Right ventricle myocardium superior (tissue), 1 donor: Measurements from ENCODE around the gene MYO9A. TPM values are rescaled to one million over a fixed set of nuclear protein-coding genes. Genes with fewer than 3 reads are reported as not detected.
"Not testable (repeated sequence)": the region's sequence is repeated elsewhere in the genome, so short reads cannot be mapped to it uniquely, and the experiment has no call there.

Experiments
- ATAC-seq: fragments of 200-7000 bp; cut with Tn5 transposase; one replicate; pipeline ENCODE4 v1.9.1; 2020; ENCODE audit warnings: mild to moderate bottlenecking; ENCODE audit not compliant: poor library complexity
- DNase-seq: peaks from one replicate; pipeline ENCODE4 v3.0.0-alpha.2; 2020
- intact Hi-C: fragments of 100-400 bp; cut with DNase I; formaldehyde crosslinking; loops from one replicate; pipeline ENCODE4 v1.11.2; 2022
- total RNA-seq: library from RNA; stranded (reverse); fragmentation: NEBNext Ultra II Directional; extraction: Animal tissue kit (Norgen Biotek cat#: 25700); gene quantifications from one replicate; pipeline ENCODE4 v1.2.1, GENCODE V29; 2021
- donor health status: DM: no; HTN: yes; CAD: no; lungs with severe emphysema.

MYO9A gene
- total RNA-seq, 1 donor from 2014 or later = 32.7 TPM

- ATAC-seq = no peak
- DNase-seq = no peak
- intact Hi-C loops = no loop called here
These were observed 11.9 kb downstream of the MYO9A start for GRCh38 chr15:72106068-72106467.

DNA sequence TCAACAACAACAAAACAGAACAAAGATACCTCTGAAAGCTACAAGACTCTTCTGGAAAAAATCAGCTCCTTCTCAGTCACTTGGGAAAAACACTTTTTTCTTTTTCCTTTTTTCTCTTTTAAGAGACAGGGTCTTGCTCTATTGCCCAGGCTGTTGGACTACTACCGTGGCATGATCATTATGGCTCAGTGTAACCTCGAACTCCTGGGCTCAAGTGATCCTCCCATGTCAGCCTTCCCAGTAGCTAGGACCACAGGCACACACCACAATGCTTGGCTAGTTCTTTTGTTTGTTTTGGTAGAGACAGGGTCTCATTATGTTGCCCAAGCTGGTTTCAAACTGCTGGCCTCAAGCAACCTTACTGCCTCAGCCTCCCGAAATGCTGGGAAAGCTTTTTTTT is 12.8 kb downstream of the MYO9A start:
- no peak for DNase-seq
- intact Hi-C loops = no loop called here
- no peak for ATAC-seq

- ATAC-seq, DNase-seq, intact Hi-C loops: not testable (repeated sequence)
These were observed 17.4 kb downstream of the MYO9A start for GRCh38 chr15:72100551-72100950.

- ATAC-seq (no peak), DNase-seq (no peak)
- intact Hi-C loops = no loop called here
These were observed 18.8 kb downstream of the MYO9A start for GRCh38 chr15:72099155-72099554.

DNA sequence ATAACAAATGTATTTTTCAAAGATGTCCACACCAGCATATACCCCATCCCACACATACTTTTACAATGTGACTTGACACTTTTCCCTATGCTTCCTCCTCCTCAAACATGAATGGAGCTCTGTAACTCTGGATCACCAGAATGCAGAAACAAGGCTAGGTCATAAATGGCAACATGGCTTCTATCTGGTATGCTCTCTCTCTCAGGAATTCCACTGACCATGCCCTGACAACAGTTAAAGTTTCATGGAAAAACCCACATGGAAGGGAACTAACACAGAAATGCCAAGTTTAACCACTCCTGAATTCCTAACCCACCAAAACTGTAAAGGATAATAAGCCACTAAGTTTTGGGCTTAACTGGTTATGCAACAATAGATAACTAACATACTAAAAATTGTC is 19.9 kb downstream of the MYO9A start:
- no peak for DNase-seq
- intact Hi-C loops = no loop called here
- no peak for ATAC-seq

GRCh38 chr15:72096796-72097195 is 21.2 kb downstream of the MYO9A start:
- DNase-seq (no peak), ATAC-seq (no peak)
- intact Hi-C loops = no loop called here

DNA sequence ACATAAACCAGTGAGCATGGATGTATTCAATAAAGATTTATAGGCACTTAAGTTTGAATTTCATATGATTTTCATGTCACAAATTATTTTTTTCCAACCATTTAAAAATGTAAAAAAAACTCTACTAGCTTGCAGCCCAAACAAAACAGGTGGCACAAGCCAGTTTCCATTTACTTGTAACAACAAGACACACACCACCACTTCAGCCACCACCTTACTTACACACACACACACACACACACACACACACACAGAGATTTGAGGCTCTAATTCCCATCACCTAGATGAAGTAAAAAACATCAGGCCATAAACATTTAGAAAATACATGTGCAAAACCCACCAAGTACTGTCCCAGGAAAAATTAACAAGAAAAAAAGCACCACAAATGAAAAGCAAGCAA is 25.3 kb downstream of the MYO9A start:
- intact Hi-C loops = no loop called here
- DNase-seq = no peak
- ATAC-seq = no peak

DNA sequence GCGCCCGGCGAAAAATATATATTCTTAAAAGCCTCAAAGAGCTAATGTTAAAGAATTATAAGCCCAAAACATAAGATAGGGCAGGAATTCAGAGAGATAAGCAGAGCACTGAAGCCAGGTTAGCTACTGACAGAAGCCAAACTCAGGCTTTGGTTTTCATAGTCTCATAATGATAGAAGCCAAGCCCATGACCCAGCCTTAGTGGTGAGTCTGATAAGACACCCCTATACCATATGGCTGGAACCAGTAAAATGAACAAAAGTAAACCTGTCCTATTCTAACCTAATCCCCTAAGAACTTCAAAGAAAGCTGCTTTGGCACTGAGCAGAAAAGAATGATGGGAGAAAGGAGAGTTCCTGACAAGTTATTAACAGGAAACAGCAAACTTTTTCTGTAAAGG is 25.9 kb downstream of the MYO9A start:
- no peak for DNase-seq
- intact Hi-C loops = no loop called here
- no peak for ATAC-seq

DNA sequence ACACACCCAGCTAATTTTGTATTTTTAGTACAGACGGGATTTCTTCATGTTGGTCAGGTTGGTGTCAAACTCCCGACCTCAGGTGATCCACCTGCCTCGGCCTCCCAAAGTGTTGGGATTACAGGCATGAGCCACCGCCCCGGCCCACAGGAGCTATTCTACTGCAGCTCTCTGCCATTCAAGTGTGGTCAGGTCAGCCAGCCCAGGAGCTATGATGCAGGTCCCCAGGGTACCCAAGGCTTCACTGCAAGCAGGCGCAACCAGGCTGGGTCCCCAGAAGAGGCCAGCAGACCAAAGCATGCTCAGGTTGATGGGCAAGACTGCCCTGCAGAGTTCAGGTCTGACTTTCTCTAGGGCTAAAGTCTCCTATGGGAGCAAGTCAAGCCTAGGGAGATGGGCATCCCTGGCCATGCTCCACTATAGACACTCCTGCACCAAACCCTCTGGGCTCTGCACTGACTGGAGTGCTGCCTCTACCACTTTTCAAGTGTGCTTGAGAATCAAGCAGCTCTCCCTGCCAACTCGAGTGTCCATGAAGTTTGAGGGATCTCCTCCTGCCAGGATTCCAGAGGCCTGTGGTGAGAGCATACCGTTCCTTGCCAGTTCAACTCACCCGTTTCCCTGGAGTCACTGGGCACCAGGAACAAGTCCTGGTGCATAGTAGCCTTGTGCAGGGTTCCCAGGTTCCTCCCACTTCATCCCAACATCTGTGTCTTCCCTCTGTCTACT is 30.9 kb downstream of the MYO9A start:
- intact Hi-C loops = no loop called here
- ATAC-seq (peak; percentile 45), DNase-seq (no peak)

- DNase-seq = peak; percentile 40
- intact Hi-C loops = no loop called here
- peak; percentile 81 for ATAC-seq
These were observed 31.8 kb downstream of the MYO9A start for GRCh38 chr15:72086010-72086697.

DNA sequence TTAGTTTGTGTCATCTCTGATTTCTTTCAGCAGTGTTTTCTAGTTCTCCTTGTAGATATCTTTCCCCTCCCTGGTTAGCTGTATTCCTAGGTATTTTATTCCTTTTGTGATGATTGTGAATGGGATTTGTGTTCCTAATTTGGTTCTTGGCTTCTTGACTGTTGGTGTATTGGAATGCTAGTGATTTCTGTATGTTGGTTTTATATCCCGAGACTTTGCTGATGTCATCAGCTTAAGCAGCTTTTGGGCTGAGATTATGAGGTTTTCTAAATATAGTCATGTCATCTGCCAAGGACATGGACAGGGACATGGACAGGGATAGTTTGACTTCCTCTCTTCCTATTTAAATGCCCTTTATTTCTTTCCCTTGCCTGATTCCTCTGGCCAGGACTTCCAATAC is 35.8 kb downstream of the MYO9A start:
- intact Hi-C loops = no loop called here
- no peak for ATAC-seq
- no peak for DNase-seq

DNA sequence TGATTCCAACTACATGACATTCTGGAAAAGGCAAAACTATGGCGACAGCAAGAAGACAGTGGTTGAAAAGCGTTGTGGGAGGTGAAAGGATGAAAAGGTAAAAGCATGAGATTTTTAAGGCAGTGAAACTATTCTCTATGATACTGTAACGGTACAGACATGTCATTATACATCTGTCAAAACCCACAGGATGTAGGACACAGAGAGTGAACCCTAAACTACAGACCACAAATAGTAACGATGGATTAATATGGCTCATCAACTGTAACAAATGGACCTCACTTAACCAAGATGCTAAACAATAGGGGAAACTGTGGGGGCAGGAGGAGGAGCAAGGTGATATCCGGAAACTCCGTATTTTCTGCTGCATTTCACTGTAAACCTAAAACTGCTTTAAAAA is 39.1 kb downstream of the MYO9A start:
- intact Hi-C loops = no loop called here
- ATAC-seq (no peak), DNase-seq (no peak)

DNA sequence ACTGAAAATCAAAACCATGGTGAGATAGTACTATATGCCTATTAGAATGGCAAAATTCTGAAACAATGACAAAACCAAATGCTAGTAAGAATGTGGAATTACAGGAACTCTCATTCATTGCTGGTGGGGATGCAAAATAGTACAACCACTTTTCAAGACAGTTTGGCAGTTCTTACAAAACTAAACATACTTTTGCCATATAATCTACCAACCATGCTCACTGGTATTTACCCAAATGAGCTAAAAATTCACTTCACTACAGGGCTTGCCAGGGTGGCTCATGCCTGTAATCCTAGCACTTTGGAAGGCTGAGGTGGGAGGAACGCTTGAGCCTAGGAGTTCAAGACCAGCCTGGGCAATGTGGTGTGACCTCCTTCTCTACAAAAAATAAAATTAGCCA is 40.0 kb downstream of the MYO9A start:
- ATAC-seq (no peak), DNase-seq (no peak)
- intact Hi-C loops = no loop called here

DNA sequence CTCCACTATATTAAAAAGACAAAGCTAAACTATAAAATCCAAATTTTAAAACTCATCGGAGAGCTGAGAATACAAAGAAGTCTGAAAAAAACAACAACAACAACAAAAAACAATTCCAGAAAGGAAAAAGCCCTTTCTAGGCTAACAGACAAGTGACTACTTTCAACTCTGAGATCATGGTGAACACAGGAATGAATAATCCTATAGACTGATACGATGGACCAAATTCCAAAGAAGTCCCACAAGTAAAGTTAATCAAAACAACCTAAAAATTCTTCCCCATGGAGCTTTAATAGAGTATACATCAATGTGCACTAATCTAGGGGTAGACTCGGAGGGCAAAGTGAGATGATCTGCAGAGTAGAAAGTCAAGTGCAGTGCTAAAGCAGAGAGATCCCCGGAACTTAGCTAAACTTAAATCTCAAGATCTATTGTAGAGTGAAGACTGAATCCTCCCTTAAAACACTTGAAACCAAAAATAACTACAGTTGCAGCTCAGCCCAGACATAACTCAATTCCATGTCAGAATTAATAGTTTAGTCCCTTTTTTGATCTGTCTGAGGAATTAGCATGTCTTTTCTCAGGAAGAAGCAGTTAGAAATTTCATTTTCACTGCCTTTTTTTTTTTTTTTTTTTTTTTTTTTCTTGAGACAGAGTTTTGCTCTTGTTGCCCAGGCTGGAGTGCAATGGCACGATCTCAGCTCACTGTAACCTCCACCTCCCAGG is 43.5 kb downstream of the MYO9A start:
- no peak for DNase-seq
- ATAC-seq = no peak
- intact Hi-C loops = no loop called here

DNA sequence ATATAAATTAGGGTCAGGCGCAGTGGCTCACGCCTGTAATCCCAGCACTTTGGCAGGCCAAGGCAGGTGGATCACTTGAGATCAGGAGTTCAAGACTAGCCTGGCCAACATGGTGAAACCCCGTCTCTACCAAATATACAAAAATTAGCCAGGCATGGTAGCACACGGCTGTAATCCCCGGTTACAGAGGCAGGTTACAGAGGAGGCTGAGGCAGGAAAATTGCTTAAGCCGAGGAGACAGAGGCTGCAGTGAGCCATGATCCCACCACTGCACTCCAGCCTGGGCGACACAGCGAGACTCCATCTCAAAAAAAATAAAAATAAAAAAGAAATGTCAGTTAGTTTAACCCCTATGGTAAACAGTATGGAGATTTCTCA is 46.5 kb downstream of the MYO9A start:
- intact Hi-C loops, ATAC-seq, DNase-seq: not testable (repeated sequence)

GRCh38 chr15:72070817-72071447 is 47.0 kb downstream of the MYO9A start:
- intact Hi-C loops = no loop called here
- no peak for DNase-seq
- no peak for ATAC-seq

DNA sequence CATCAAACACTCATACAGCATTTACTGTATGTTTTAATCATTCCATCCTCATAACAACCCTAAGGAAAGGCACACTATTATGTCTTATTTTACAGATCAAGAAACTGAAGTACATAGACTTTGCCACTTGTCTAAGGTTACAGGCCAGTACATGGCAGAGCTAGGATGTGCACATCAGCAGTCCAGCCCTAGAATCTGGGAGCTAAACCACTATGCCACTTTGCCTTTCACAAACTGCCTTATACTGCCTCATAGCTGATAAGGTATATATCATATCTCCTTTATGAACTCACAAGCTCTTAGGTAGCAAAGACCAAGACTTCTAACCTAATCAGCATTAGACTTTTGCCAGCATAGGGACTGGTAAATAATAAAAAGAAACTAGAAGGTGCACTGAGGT is 49.1 kb downstream of the MYO9A start:
- intact Hi-C loops = no loop called here
- ATAC-seq (no peak), DNase-seq (no peak)

GRCh38 chr15:72065801-72066200 is 52.1 kb downstream of the MYO9A start:
- ATAC-seq (no peak), DNase-seq (no peak)
- intact Hi-C loops = no loop called here

DNA sequence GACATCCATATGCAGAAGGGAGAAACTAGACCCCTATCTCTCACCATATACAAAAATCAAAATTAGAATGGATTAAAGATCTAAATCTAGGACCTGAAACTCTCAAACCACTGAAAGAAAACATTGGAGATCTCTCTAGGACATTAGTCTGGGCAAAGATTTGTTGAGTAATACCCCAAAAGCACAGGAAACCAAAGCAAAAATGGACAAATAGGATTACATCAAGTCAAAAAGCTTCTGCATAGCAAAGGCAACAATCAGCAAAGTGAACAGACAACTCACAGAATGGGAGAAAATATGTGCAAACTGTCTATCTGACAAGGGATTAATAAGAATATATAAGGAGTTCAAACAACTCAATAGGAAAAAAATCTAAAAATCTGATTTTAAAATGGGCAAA is 54.8 kb downstream of the MYO9A start:
- no peak for ATAC-seq

DNA sequence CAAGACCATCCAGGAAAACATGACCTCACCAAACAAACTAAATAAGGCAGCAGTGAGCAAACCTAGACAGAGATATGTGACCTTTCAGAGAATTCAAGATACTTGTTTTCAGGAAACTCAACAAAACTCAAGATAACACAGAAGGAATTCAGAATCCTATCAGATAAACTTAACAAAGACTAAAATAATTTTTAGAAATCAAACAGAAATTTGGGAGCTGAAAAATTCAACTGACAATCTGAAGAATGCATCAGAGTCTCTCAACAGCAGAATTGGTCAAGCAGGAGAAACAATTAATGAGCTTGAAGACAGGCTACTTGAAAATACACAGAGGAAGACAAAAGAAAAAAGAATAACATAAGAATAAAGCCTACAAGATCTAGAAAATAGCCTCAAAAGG is 55.6 kb downstream of the MYO9A start:
- no peak for ATAC-seq
- DNase-seq = no peak
- intact Hi-C loops = no loop called here

More for the DNA sequence above, 54.8 kb downstream of the MYO9A start:
- intact Hi-C loops = no loop called here
- DNase-seq = no peak
